Measurements from ENCODE around the gene LIMK1. TPM values are rescaled to one million over a fixed set of nuclear protein-coding genes. Genes with fewer than 3 reads are reported as not detected.
A peak's percentile ranks its signal among the peaks of the same experiment; 100 is the strongest.

LIMK1 gene
- total RNA-seq, 1 experiment from 2014 or later: 63.8 TPM

GRCh38 chr7:74047804-74048380 is 35.7 kb upstream of the LIMK1 start:
- H4K8ac ChIP-seq (replicated peaks; ENCODE audit: insufficient read length, low read depth, low read length): no peak overlapping the region
- no peak overlapping the region for H3K9ac ChIP-seq (ENCODE audit: extremely low read depth, insufficient read length, low read length)
- no peak overlapping the region for H3K56ac ChIP-seq (ENCODE audit: insufficient read length, low read depth, low read length)
- H3K14ac ChIP-seq (ENCODE audit: insufficient read depth, low read length): no peak overlapping the region
- no peak overlapping the region for H3K4ac ChIP-seq (ENCODE audit: low read depth, low read length)
- no peak overlapping the region for H2AK5ac ChIP-seq (ENCODE audit: insufficient read length, low read length)
- no peaks in the 10 kb centered on the region for H4K20me1 ChIP-seq (ENCODE audit: control insufficient read depth, insufficient read depth, insufficient read length)
- H3K79me2 ChIP-seq (ENCODE audit: insufficient read depth, low read length): no peaks in the 10 kb centered on the region
- no peak overlapping the region for H3K4me2 ChIP-seq (ENCODE audit: insufficient read depth, insufficient read length, low read length)
- no peaks in the 10 kb centered on the region for H3K27me3 ChIP-seq (ENCODE audit: insufficient read depth, low read length)
- no peak overlapping the region for H2BK120ac ChIP-seq (ENCODE audit: low read depth, low read length, poor library complexity, severe bottlenecking)
- peak overlapping the region in 1 of 3 experiments; percentile 45; a peak in 1 of 7 replicates for H3K27ac Mint-ChIP-seq
- H3K9me3 Mint-ChIP-seq: no peaks in the 10 kb centered on the region
- H3K4me3 Mint-ChIP-seq: no peak overlapping the region
- WGBS (ENCODE audit: extremely low coverage, insufficient read length, low lambda C conversion rate): no CpG with 5 or more reads among the region's 5 CpGs
- H3K27ac ChIP-seq (ENCODE audit: insufficient read length, low read depth, low read length): no peak overlapping the region
- H3K36me3 Mint-ChIP-seq (ENCODE audit: insufficient read depth in 1 of 3, low read depth in 3 of 3): no peaks in the 10 kb centered on the region
- DNase-seq: no peak
- no peak overlapping the region for H3T11ph ChIP-seq (ENCODE audit: low read length)
- peaks cover 2% of the 10 kb centered on the region; the same call in 1 of the 2 replicates for H3K27me3 Mint-ChIP-seq (ENCODE audit: low read depth)
- H3K4me1 Mint-ChIP-seq: peaks cover 29 to 33% of the 10 kb centered on the region in 2 experiments
- no peaks in the 10 kb centered on the region for H3K9me3 ChIP-seq (ENCODE audit: control insufficient read depth, low read depth, low read length)
- no peak overlapping the region for H3K23ac ChIP-seq (ENCODE audit: insufficient read length, low read depth, low read length)
- no peaks in the 10 kb centered on the region for H3K79me1 ChIP-seq (ENCODE audit: insufficient read depth, low read depth, low read length, poor library complexity, severe bottlenecking)
- H3K23me2 ChIP-seq (ENCODE audit: insufficient read length, low read depth, low read length, poor library complexity, severe bottlenecking): no peaks in the 10 kb centered on the region
- no peak overlapping the region for H4K5ac ChIP-seq (ENCODE audit: insufficient read length, low read depth, low read length)
- H2BK20ac ChIP-seq (ENCODE audit: low read depth, low read length, poor library complexity, severe bottlenecking): no peak overlapping the region
- TF ChIP-seq CTCF (conservative IDR thresholded peaks at IDR 0.05): no peak
- no peak overlapping the region for H2BK15ac ChIP-seq (ENCODE audit: low read depth, low read length)
- H3K4me1 ChIP-seq (ENCODE audit: insufficient read depth, low read length): peaks cover 1% of the 10 kb centered on the region; the same call in 1 of the 2 replicates
- H2BK12ac ChIP-seq (ENCODE audit: insufficient read length, low read depth, low read length): no peak overlapping the region
- no peak overlapping the region for H2BK5ac ChIP-seq (ENCODE audit: insufficient read length, low read length)
- H4K91ac ChIP-seq (ENCODE audit: insufficient read length, low read depth, low read length): no peak overlapping the region
- H3K18ac ChIP-seq (ENCODE audit: insufficient read length, low read depth, low read length): no peak overlapping the region
- no peak overlapping the region for H2AFZ ChIP-seq (ENCODE audit: low read length)
